Panc1 (cell line): Measurements from ENCODE around the gene A2ML1. TPM values are rescaled to one million over a fixed set of nuclear protein-coding genes. Genes with fewer than 3 reads are reported as not detected.

Experiments used
- ATAC-seq: fragments of 200-7000 bp; cut with Tn5 transposase; 2 replicates; pipeline ENCODE4 v1.9.1; 2020; ENCODE audit warnings: mild to moderate bottlenecking, moderate library complexity
- BruUV-seq: library from RNA; stranded (reverse); fragments of 400-500 nt; replicated peaks from 2 replicates; lab custom pipeline; 2021; lab: Mats Ljungman, UMichigan
- CTCF ChIA-PET: fragments of 300-600 bp; sonication (Branson Sonifier 250); formaldehyde crosslinking; loops from one replicate; lab custom pipeline; 2022; ENCODE audit warnings: antibody characterized with exemption; lab: Charles Lee
- POLR2A ChIA-PET: fragments of 300-600 bp; sonication (Branson Sonifier 250); formaldehyde crosslinking; loops from one replicate; lab custom pipeline; 2022; ENCODE audit warnings: antibody characterized with exemption; lab: Charles Lee
- DNase-seq: peaks from one replicate; pipeline ENCODE4 v3.0.0-alpha.2; 2010; ENCODE audit warnings: low read depth, low spot score
- H3K27ac ChIP-seq: 2 replicates; pipeline ENCODE4 v1.5.1; 2011; ENCODE audit warnings: mild to moderate bottlenecking, low read length, inconsistent platforms
- H3K27me3 ChIP-seq: fragments of 200-500 bp; sonication (Bioruptor generic); 2 replicates; pipeline ENCODE4 v1.6.0; 2014; ENCODE audit warnings: low read length, inconsistent platforms; ENCODE audit not compliant: control insufficient read depth, insufficient read depth
- H3K36me3 ChIP-seq: fragments of 200-500 bp; sonication (Bioruptor generic); 2 replicates; pipeline ENCODE4 v1.5.1; 2014; ENCODE audit warnings: inconsistent platforms, mild to moderate bottlenecking, low read length, moderate library complexity; ENCODE audit not compliant: control insufficient read depth, insufficient read depth
- H3K4me1 ChIP-seq: 2 replicates; pipeline ENCODE4 v1.5.1; 2011; ENCODE audit warnings: inconsistent platforms, mild to moderate bottlenecking, low read length, moderate library complexity; ENCODE audit not compliant: control insufficient read depth, insufficient read depth
- H3K4me3 ChIP-seq, 2 experiments: 2 replicates each; pipeline ENCODE4 v1.5.1; 2011 to 2012; ENCODE audit warnings: low read depth in 2 of 2, low read length in 2 of 2, mild to moderate bottlenecking in 2 of 2, inconsistent platforms in 1 of 2, moderate library complexity in 1 of 2
- H3K9me3 ChIP-seq: fragments of 200-500 bp; sonication (Bioruptor generic); 2 replicates; pipeline ENCODE4 v1.5.1; 2014; ENCODE audit warnings: low read depth, mild to moderate bottlenecking, inconsistent platforms, low read length, moderate library complexity; ENCODE audit not compliant: control insufficient read depth, insufficient read depth
- CTCF ChIP-seq: fragments of 450-650 bp; IDR thresholded peaks from 2 replicates; pipeline ENCODE4 v1.5.1; 2017; ENCODE audit warnings: mild to moderate bottlenecking
- POLR2AphosphoS5 ChIP-seq: IDR thresholded peaks from 2 replicates; pipeline ENCODE4 v1.6.1; 2012; ENCODE audit warnings: mild to moderate bottlenecking, low read depth, low read length, moderate library complexity
- SIN3A ChIP-seq: IDR thresholded peaks from 2 replicates; pipeline ENCODE4 v1.6.1; 2012; ENCODE audit warnings: low read depth, mild to moderate bottlenecking, low read length, moderate library complexity, borderline replicate concordance; ENCODE audit not compliant: insufficient read depth
- TCF7L2 ChIP-seq: IDR thresholded peaks from 2 replicates; pipeline ENCODE4 v1.6.1; 2011; ENCODE audit warnings: mild to moderate bottlenecking, low read depth, low read length, inconsistent platforms
- in situ Hi-C: cut with HindIII; loops from 2 replicates; pipeline ENCODE4 v1.10.0; 2016; ENCODE audit warnings: low sequenced_read_pairs, low pct_unique_long_range_greater_than_20kb
- intact Hi-C: fragments of 100-400 bp; cut with micrococcal nuclease; formaldehyde crosslinking; loops from one replicate; pipeline ENCODE4 v1.10.0; 2022; ENCODE audit not compliant: unreplicated experiment
- total RNA-seq: library from RNA; stranded (reverse); gene quantifications from one replicate; pipeline ENCODE4 v1.2.1, GENCODE V29; 2021; ENCODE audit not compliant: unreplicated experiment
- TF ChIP-seq, protein P1 (sequence below), 2 experiments: IDR thresholded peaks; 2 replicates each; pipeline ENCODE4 v1.6.1; 2011 to 2012; ENCODE audit warnings: low read depth in 2 of 2, control low read depth in 1 of 2, low read length in 1 of 2, mild to moderate bottlenecking in 1 of 2, moderate library complexity in 1 of 2; ENCODE audit not compliant: insufficient read depth in 1 of 2

A2ML1 gene
- total RNA-seq, 1 experiment from 2014 or later: not detected

GRCh38 chr12:8876887-8877286 lies 54.5 kb downstream of the A2ML1 start:
- in situ Hi-C loops (no loop called here), intact Hi-C loops (no loop called here)
- no peaks in the 10 kb centered on the region; the same call in 1 of the 2 replicates for H3K27me3 ChIP-seq
- ATAC-seq (no peak), DNase-seq (no peak)
- H3K36me3 ChIP-seq: no peaks in the 10 kb centered on the region
- TF ChIP-seq CTCF (no peak), POLR2AphosphoS5 (no peak), TCF7L2 (no peak), SIN3A (no peak)
- TF ChIP-seq, protein P1, sequence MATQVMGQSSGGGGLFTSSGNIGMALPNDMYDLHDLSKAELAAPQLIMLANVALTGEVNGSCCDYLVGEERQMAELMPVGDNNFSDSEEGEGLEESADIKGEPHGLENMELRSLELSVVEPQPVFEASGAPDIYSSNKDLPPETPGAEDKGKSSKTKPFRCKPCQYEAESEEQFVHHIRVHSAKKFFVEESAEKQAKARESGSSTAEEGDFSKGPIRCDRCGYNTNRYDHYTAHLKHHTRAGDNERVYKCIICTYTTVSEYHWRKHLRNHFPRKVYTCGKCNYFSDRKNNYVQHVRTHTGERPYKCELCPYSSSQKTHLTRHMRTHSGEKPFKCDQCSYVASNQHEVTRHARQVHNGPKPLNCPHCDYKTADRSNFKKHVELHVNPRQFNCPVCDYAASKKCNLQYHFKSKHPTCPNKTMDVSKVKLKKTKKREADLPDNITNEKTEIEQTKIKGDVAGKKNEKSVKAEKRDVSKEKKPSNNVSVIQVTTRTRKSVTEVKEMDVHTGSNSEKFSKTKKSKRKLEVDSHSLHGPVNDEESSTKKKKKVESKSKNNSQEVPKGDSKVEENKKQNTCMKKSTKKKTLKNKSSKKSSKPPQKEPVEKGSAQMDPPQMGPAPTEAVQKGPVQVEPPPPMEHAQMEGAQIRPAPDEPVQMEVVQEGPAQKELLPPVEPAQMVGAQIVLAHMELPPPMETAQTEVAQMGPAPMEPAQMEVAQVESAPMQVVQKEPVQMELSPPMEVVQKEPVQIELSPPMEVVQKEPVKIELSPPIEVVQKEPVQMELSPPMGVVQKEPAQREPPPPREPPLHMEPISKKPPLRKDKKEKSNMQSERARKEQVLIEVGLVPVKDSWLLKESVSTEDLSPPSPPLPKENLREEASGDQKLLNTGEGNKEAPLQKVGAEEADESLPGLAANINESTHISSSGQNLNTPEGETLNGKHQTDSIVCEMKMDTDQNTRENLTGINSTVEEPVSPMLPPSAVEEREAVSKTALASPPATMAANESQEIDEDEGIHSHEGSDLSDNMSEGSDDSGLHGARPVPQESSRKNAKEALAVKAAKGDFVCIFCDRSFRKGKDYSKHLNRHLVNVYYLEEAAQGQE (IDR thresholded peaks at IDR 0.05; ENCODE audit: insufficient read depth in 1 of 2, low read depth in 2 of 2, low read length in 1 of 2): no peak
- H3K9me3 ChIP-seq: no peaks in the 10 kb centered on the region
- H3K4me3 ChIP-seq: no peak overlapping the region
- ChIA-PET POLR2A (no interaction called here), CTCF (no interaction called here)
- BruUV-seq: no TSS peak
- no peaks in the 10 kb centered on the region for H3K4me1 ChIP-seq
- no peak overlapping the region for H3K27ac ChIP-seq

DNA sequence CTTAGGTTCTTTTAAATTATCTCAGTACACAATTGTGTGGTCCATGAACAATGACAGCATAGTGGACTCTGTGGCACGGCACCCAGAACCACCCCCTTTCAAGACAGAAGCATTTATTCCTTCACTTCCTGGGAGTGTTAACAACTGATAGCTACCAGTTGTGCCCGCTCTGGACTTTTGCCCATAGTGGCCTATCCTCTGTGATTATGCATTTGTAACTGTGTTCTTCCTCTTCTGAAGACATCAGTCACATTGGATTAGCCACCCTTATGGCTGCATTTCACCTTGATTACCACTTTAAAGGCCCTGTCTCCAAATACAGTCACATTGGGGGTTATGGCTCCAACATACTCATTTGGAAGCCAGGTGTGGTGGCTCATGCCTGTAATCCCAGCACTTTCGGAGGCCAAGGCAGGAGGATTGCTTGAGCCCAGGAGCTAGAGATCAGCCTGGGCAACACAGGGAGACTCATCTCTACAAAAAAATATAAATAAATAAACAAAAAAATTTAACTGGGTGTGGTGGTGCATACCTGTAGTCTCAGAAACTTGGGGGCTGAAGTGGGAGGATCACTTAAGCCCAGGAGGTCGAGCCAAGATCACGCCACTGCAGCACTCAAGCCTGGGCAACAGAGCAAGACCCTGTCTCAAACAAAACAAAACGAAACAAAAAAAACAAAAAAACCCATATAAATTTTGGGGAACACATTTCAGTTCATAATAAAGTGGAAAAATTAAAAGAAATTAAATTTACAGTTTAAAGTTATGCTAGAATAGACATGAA lies 64.3 kb downstream of the A2ML1 start:
- in situ Hi-C loops: no loop called here
- H3K27ac ChIP-seq: no peak overlapping the region
- no peaks in the 10 kb centered on the region for H3K36me3 ChIP-seq
- BruUV-seq: no TSS peak
- no peak for TF ChIP-seq CTCF
- TF ChIP-seq TCF7L2: no peak
- no peak for TF ChIP-seq POLR2AphosphoS5
- TF ChIP-seq, protein P1 (IDR thresholded peaks at IDR 0.05; ENCODE audit: insufficient read depth in 1 of 2, low read depth in 2 of 2, low read length in 1 of 2): no peak
- no peak for TF ChIP-seq SIN3A
- no peaks in the 10 kb centered on the region for H3K9me3 ChIP-seq
- intact Hi-C loops: no loop called here
- ChIA-PET POLR2A (no interaction called here), CTCF (no interaction called here)
- H3K27me3 ChIP-seq: no peaks in the 10 kb centered on the region
- DNase-seq (no peak), ATAC-seq (no peak)
- H3K4me3 ChIP-seq: no peak overlapping the region
- H3K4me1 ChIP-seq: no peaks in the 10 kb centered on the region
